KG1 (cell line): ENCODE measurements around the gene KNCN.

Experiments
- DNase-seq: peaks from one replicate; lab custom pipeline; 2025; lab: John Stamatoyannopoulos, UW

The KNCN gene

DNA sequence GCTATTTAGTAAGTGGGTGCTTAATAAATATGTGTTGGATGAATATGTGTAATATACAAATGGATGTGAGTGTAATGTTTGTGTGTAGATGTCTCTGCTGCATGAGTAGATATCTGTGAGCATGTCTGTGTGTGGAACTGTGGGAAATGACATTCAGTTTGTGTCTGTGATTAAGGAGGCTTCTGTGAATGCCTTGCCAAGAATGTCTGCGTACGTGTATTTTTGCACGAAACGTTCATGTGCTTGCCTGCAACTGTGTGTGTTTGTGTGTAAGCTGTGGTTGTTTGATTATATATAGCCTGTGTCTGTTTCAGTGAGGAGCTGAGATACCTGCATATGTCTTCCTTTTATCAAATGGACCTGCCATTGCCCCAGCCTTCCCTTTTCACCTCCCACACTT lies 48.0 kb downstream of the KNCN start:
- DNase-seq, result no peak

DNA sequence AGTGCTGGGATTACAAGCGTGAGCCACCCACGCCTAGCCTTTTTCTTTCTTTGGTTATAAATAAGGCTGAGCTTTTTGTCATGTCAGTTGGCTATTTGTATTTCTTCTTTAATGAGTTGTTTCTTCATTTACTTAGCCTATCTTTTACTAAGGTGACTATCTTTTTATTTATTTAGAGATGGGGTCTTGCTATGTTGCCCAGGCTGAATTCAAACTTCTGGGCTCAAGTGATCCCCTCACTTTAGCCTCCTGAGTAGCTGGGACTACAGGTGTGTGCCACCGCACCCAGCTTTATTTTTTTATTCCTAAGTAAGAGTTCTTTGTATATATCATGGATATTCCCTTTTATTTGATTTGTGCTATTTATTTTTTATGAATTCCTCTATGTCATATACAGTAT lies 49.9 kb downstream of the KNCN start:
- DNase-seq, result no peak

DNA sequence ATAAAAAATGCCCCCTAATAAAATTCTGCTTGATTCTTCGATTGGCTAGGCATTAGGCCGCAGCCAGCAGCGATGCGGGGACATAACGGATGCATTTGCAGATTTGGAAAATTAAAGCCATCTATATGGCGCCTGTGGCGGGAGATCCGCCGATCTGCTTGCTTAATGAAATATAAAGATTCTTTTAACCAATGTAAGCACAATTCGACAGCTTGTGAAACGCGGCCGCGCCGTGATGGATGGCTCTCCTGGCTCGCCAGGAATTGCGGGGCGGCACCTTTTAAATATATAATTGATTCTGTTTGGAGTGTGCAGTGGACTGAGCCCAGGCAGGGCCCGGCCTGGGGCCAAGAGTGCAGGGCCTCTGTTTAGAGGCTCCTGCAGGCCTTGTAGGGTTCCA lies 53.8 kb downstream of the KNCN start:
- DNase-seq, result no peak

DNA sequence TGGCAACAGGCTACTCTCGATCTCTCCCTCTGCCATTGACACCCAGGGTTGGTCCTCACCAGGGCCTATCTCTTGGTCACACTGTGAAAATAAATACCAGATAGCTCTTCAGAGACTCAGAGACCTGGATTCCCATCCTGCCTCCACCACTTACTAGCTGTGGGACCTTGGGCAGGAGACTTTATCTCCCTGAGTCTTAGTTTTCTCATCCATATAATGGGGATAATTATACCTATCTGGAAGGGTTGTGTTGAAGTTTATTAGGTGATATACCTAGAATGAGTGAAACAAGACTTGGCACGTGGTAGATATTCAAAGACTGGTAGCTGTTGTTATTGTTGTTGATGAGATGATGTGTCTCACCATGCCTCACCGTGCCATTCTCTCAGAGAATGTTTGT lies 54.4 kb downstream of the KNCN start:
- DNase-seq, result no peak

DNA sequence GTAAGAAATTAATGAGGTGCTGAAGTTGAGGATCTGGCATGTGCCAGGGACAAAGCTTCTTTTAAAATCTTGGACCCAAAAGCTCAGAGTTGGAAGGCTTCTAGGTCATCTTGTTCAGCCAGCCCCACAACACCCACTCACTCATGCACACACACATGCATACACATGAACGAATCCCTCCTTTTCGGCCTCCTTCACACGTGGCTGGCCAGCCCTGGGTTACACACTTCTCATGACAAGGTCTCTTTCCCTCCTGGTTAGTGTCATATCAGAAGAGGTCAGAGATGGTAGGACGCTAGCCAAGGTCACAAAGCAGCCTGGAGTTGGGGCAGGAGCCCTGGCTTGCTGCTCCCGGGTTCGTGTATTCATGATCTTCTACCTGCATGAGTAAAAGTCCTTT lies 54.9 kb downstream of the KNCN start:
- DNase-seq, result no peak

DNA sequence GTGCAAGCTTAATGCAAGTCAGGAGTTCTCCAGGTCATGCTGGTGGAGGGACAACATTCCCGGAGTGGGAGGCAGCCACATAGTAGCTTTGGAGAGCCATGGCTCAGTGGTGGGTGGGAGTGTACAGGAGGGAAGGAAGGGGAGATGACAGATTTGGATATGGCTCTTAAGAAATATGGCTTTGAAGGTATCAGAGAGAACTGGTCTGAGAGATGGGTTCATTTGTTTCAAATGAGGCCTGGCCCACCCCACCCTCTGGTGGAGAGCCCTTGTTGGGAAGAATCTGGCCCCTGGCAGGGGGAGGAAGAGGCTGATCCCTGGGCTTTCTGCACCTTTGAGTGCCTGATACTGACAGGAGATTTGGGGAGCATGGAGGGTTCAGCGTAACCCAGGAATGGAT lies 55.7 kb downstream of the KNCN start:
- DNase-seq, result no peak
